Erythroblast (primary cell): ENCODE measurements around the gene CRYM.

ENCODE experiments used
- GATA1 ChIP-seq: IDR thresholded peaks from 2 replicates; pipeline ENCODE4 v1.6.1; 2011; ENCODE audit warnings: low read depth, mild to moderate bottlenecking, control low read depth, low read length, moderate library complexity
- POLR2A ChIP-seq: IDR thresholded peaks from 2 replicates; pipeline ENCODE4 v1.6.1; 2011; ENCODE audit warnings: mild to moderate bottlenecking, low read length

DNA sequence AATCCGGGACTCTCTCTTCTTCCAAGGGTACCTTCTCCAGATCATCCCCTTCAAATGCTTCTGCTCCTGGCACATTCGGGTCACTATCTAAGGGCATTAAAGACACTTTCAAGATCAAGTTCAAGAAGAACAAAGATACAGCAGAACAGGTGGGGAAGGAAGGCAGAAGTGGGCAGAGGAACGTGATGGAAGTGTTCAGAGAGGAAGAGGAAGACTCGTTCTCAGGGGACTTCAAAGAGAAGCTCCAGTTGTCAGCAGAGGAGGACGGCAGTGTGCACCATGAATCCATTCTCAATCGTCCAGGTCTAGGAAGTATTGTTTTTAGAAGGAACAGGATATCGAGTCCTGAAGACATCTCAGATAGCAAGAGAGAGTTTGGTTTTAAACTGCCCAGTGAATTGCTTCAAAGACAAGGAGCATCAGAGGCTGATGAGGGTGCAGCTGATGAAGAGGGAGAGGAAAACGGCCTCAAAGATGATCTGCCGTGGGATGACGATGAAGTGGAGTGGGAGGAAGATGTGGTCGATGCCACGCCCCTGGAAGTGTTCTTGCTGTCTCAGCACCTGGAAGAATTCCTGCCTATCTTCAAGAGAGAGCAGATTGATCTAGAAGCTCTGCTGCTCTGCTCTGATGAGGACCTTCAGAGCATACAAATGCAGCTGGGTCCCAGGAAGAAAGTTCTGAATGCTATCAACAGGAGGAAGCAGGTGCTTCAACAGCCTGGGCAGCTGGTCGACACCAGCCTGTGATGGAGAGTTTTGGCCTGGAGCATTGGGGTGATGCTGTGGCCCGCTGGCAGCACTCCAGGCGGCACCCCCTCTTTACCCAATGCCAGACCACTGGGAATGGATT lies 27.8 kb downstream of the CRYM start:
- TF ChIP-seq POLR2A = no peak
- TF ChIP-seq GATA1 = no peak
